Measurements from ENCODE around the gene TPBGL.

- no peak for TF ChIP-seq CTCF (conservative IDR thresholded peaks at IDR 0.05 in 1 of 2, IDR thresholded peaks at IDR 0.05 in 1 of 2; ENCODE audit: low read depth in 1 of 2, low read length in 2 of 2)
- TF ChIP-seq EZH2 (IDR thresholded peaks at IDR 0.05; ENCODE audit: low read length, missing control alignments): no peak
These were observed 36.9 kb upstream of the TPBGL start for GRCh38 chr11:75203641-75204011.
